ES-I3 (cell line): ENCODE measurements around the gene ALB.

Source experiments
- H3K36me3 ChIP-seq: 2 replicates; pipeline ENCODE4 v1.6.1; 2013; ENCODE audit warnings: mild to moderate bottlenecking, low read length, control low read depth, moderate library complexity; ENCODE audit not compliant: insufficient read depth
- H3K4me1 ChIP-seq: 2 replicates; pipeline ENCODE4 v1.6.1; 2013; ENCODE audit warnings: mild to moderate bottlenecking, control low read depth, low read length; ENCODE audit not compliant: insufficient read depth
- H3K9ac ChIP-seq: 2 replicates; pipeline ENCODE4 v1.6.1; 2013; ENCODE audit warnings: low read depth, mild to moderate bottlenecking, low read length, moderate library complexity
- H3K9me3 ChIP-seq: 2 replicates; pipeline ENCODE4 v1.6.1; 2013; ENCODE audit warnings: mild to moderate bottlenecking, low read length, moderate library complexity; ENCODE audit not compliant: control insufficient read depth, insufficient read depth

Gene ALB

GRCh38 chr4:73413294-73413755 is 9.2 kb downstream of the ALB start:
- 0 out of 2 replicates have a peak, but pooled peaks cover 4% of the 10 kb centered on the region for H3K4me1 ChIP-seq
- H3K9ac ChIP-seq: no peak overlapping the region
- H3K36me3 ChIP-seq: no peaks in the 10 kb centered on the region
- no peaks in the 10 kb centered on the region for H3K9me3 ChIP-seq

- Histone ChIP-seq H3K9me3 (no peaks in the 10 kb centered on the region), H3K36me3 (no peaks in the 10 kb centered on the region), H3K9ac (no peak overlapping the region), H3K4me1 (no peaks in the 10 kb centered on the region)
Measured at GRCh38 chr4:73414936-73415271, 10.8 kb downstream of the ALB start.

GRCh38 chr4:73415807-73416238 is 11.7 kb downstream of the ALB start:
- Histone ChIP-seq H3K9me3 (no peaks in the 10 kb centered on the region), H3K4me1 (no peaks in the 10 kb centered on the region), H3K9ac (no peak overlapping the region), H3K36me3 (no peaks in the 10 kb centered on the region)

GRCh38 chr4:73416423-73417087 is 12.5 kb downstream of the ALB start:
- Histone ChIP-seq H3K9ac (no peak overlapping the region), H3K4me1 (no peaks in the 10 kb centered on the region), H3K9me3 (no peaks in the 10 kb centered on the region), H3K36me3 (no peaks in the 10 kb centered on the region)

GRCh38 chr4:73417342-73417741 is 13.3 kb downstream of the ALB start:
- Histone ChIP-seq H3K9ac (no peak overlapping the region), H3K36me3 (no peaks in the 10 kb centered on the region), H3K9me3 (no peaks in the 10 kb centered on the region), H3K4me1 (no peaks in the 10 kb centered on the region)

GRCh38 chr4:73417973-73418372 is 13.9 kb downstream of the ALB start:
- H3K36me3 ChIP-seq: no peaks in the 10 kb centered on the region
- no peak overlapping the region for H3K9ac ChIP-seq
- no peaks in the 10 kb centered on the region for H3K9me3 ChIP-seq
- H3K4me1 ChIP-seq: no peaks in the 10 kb centered on the region

GRCh38 chr4:73418677-73419076 is 14.6 kb downstream of the ALB start:
- Histone ChIP-seq H3K4me1 (no peaks in the 10 kb centered on the region), H3K9ac (no peak overlapping the region), H3K9me3 (no peaks in the 10 kb centered on the region), H3K36me3 (no peaks in the 10 kb centered on the region)

DNA sequence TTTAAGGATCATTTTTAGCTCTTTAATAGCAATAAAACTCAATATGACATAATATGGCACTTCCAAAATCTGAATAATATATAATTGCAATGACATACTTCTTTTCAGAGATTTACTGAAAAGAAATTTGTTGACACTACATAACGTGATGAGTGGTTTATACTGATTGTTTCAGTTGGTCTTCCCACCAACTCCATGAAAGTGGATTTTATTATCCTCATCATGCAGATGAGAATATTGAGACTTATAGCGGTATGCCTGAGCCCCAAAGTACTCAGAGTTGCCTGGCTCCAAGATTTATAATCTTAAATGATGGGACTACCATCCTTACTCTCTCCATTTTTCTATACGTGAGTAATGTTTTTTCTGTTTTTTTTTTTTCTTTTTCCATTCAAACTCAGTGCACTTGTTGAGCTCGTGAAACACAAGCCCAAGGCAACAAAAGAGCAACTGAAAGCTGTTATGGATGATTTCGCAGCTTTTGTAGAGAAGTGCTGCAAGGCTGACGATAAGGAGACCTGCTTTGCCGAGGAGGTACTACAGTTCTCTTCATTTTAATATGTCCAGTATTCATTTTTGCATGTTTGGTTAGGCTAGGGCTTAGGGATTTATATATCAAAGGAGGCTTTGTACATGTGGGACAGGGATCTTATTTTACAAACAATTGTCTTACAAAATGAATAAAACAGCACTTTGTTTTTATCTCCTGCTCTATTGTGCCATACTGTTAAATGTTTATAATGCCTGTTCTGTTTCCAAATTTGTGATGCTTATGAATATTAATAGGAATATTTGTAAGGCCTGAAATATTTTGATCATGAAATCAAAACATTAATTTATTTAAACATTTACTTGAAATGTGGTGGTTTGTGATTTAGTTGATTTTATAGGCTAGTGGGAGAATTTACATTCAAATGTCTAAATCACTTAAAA is 15.3 kb downstream of the ALB start:
- Histone ChIP-seq H3K9me3 (no peaks in the 10 kb centered on the region), H3K36me3 (no peaks in the 10 kb centered on the region), H3K9ac (no peak overlapping the region), H3K4me1 (no peaks in the 10 kb centered on the region)

GRCh38 chr4:73420615-73421014 is 16.5 kb downstream of the ALB start:
- Histone ChIP-seq H3K36me3 (no peaks in the 10 kb centered on the region), H3K9ac (no peak overlapping the region), H3K4me1 (no peaks in the 10 kb centered on the region), H3K9me3 (no peaks in the 10 kb centered on the region)

GRCh38 chr4:73421708-73422457 is 17.8 kb downstream of the ALB start:
- Histone ChIP-seq H3K4me1 (no peaks in the 10 kb centered on the region), H3K9ac (no peak overlapping the region), H3K9me3 (no peaks in the 10 kb centered on the region)

GRCh38 chr4:73422458-73422752 is 18.3 kb downstream of the ALB start:
- Histone ChIP-seq H3K9ac (no peak overlapping the region), H3K9me3 (no peaks in the 10 kb centered on the region), H3K36me3 (no peaks in the 10 kb centered on the region), H3K4me1 (no peaks in the 10 kb centered on the region)

More at GRCh38 chr4:73421708-73422457, 17.8 kb downstream of the ALB start:
- no peaks in the 10 kb centered on the region for H3K36me3 ChIP-seq

- Histone ChIP-seq H3K4me1 (no peaks in the 10 kb centered on the region), H3K36me3 (no peaks in the 10 kb centered on the region), H3K9me3 (no peaks in the 10 kb centered on the region), H3K9ac (no peak overlapping the region)
Measured at GRCh38 chr4:73423184-73423583, 19.1 kb downstream of the ALB start.

GRCh38 chr4:73426666-73427065 is 22.6 kb downstream of the ALB start:
- H3K4me1 ChIP-seq: no peaks in the 10 kb centered on the region

DNA sequence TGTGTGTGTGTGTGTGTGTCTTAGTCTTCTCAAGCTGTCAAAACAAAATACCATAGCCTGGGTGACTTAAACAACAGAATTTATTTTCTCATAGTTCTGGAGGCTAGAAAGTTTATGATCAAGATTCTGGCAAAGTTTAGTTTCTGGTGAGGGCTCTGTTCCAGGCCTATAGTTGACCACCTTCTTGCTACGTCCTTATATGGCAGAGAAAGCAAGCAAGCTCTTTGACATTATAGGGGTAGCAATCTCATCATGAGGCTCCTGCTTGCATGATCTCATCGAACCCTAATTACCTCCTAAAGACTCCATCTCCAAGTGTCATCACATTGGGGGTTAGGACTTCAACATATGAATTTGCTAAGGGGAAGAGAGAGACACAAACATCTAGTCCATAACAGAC is 25.0 kb downstream of the ALB start:
- no peaks in the 10 kb centered on the region for H3K9me3 ChIP-seq
- no peak overlapping the region for H3K9ac ChIP-seq
- H3K4me1 ChIP-seq: no peaks in the 10 kb centered on the region
- no peaks in the 10 kb centered on the region for H3K36me3 ChIP-seq

More at GRCh38 chr4:73426666-73427065, 22.6 kb downstream of the ALB start:
- no peak overlapping the region for H3K9ac ChIP-seq
- no peaks in the 10 kb centered on the region for H3K9me3 ChIP-seq
- H3K36me3 ChIP-seq: no peaks in the 10 kb centered on the region
